Mesendoderm (in vitro differentiated cells): ENCODE results near the gene TACO1.

ENCODE experiments used
- DNase-seq: peaks from one replicate; pipeline ENCODE4 v3.0.0; 2013
- H2AK5ac ChIP-seq: 2 replicates; pipeline ENCODE4 v1.6.1; 2013; ENCODE audit warnings: low read length, inconsistent platforms
- H2BK120ac ChIP-seq: 2 replicates; pipeline ENCODE4 v1.6.1; 2013; ENCODE audit warnings: low read depth, mild to moderate bottlenecking, low read length, moderate library complexity, mixed read lengths
- H2BK15ac ChIP-seq: replicated peaks from 2 replicates; pipeline ENCODE4 v1.6.1; 2013; ENCODE audit warnings: low read depth, mild to moderate bottlenecking, moderate library complexity
- H2BK5ac ChIP-seq: 2 replicates; pipeline ENCODE4 v1.6.1; 2013; ENCODE audit warnings: low read length, inconsistent platforms
- H3K18ac ChIP-seq: 2 replicates; pipeline ENCODE4 v1.6.1; 2013; ENCODE audit warnings: mild to moderate bottlenecking, low read length, mixed read lengths
- H3K23ac ChIP-seq: one replicate; pipeline ENCODE4 v1.6.1; 2013; ENCODE audit warnings: low read length
- H3K27ac ChIP-seq: 2 replicates; pipeline ENCODE4 v1.5.1; 2013; ENCODE audit warnings: low read depth, mild to moderate bottlenecking, inconsistent platforms, low read length, moderate library complexity
- H3K27me3 ChIP-seq: 2 replicates; pipeline ENCODE4 v1.6.1; 2013; ENCODE audit warnings: low read length, control low read depth, mild to moderate bottlenecking, inconsistent platforms; ENCODE audit not compliant: insufficient read depth, poor library complexity
- H3K36me3 ChIP-seq: 2 replicates; pipeline ENCODE4 v1.6.1; 2013; ENCODE audit warnings: low read length, inconsistent platforms; ENCODE audit not compliant: control insufficient read depth, insufficient read depth
- H3K4ac ChIP-seq: one replicate; pipeline ENCODE4 v1.6.1; 2013; ENCODE audit warnings: low read depth, mild to moderate bottlenecking, low read length, moderate library complexity
- H3K4me1 ChIP-seq: 2 replicates; pipeline ENCODE4 v1.6.1; 2013; ENCODE audit warnings: low read depth, low read length, inconsistent platforms; ENCODE audit not compliant: control insufficient read depth
- H3K4me2 ChIP-seq: 2 replicates; pipeline ENCODE4 v1.6.1; 2013; ENCODE audit warnings: low read length
- H3K4me3 ChIP-seq: 2 replicates; pipeline ENCODE4 v1.5.1; 2013; ENCODE audit warnings: mild to moderate bottlenecking, low read length
- H3K56ac ChIP-seq: one replicate; pipeline ENCODE4 v1.6.1; 2013; ENCODE audit warnings: low read length
- H3K79me1 ChIP-seq: 2 replicates; pipeline ENCODE4 v1.6.1; 2013; ENCODE audit warnings: low read length, inconsistent platforms
- H3K79me2 ChIP-seq: 2 replicates; pipeline ENCODE4 v1.6.1; 2013; ENCODE audit warnings: mild to moderate bottlenecking, low read length; ENCODE audit not compliant: control insufficient read depth, insufficient read depth
- H3K9ac ChIP-seq: 2 replicates; pipeline ENCODE4 v1.6.1; 2013; ENCODE audit warnings: low read length, inconsistent platforms
- H4K5ac ChIP-seq: one replicate; pipeline ENCODE4 v1.6.1; 2013; ENCODE audit warnings: low read length
- H4K8ac ChIP-seq: one replicate; pipeline ENCODE4 v1.6.1; 2013; ENCODE audit warnings: low read depth, mild to moderate bottlenecking, control low read depth, low read length, moderate library complexity
- WGBS: extraction: QIAGEN DNeasy Blood & Tissue Kit; methylation state at CpG from one replicate; pipeline ENCODE4 v1.1.7; 2013; ENCODE audit warnings: low lambda C conversion rate, missing lambda C conversion rate; ENCODE audit not compliant: insufficient coverage; ENCODE audit errors: extremely low coverage; 5-methylcytosine and 5-hydroxymethylcytosine counted together

The TACO1 gene

DNA sequence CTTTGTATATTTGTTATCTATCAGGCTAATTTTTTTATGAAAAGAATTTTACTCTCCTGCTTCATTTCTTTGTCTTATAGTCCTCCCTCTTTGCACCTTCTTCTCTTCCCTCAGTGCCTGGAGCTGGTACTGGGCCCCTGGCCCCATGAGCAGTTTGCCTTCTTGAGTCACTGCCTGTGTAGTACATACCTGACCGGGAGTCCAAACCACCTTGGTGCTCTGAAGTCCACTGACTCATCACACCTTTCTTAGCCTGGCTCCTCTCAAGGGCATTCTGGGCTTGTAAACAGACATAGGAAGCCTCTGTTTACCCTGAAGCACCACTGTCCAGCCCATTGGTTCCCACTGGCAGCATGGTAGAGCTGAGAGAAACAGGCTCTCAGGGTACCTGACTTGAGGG lies 11.0 kb upstream of the TACO1 start:
- Histone ChIP-seq H2AK5ac (no peak overlapping the region), H4K8ac (no peak overlapping the region), H3K36me3 (peaks cover 15% of the 10 kb centered on the region), H3K23ac (no peak overlapping the region), H3K4me1 (no peaks in the 10 kb centered on the region), H3K18ac (no peak overlapping the region), H2BK5ac (no peak overlapping the region), H3K27ac (no peak overlapping the region), H3K4ac (no peak overlapping the region), H3K4me2 (no peak overlapping the region), H3K79me1 (no peaks in the 10 kb centered on the region), H2BK120ac (no peak overlapping the region), H3K9ac (no peak overlapping the region), H3K56ac (no peak overlapping the region), H3K4me3 (no peak overlapping the region), H3K79me2 (no peaks in the 10 kb centered on the region), H4K5ac (no peak overlapping the region), H2BK15ac (no peak overlapping the region), H3K27me3 (no peaks in the 10 kb centered on the region)
- no CpG with 5 or more reads among the region's 1 CpG for WGBS
- DNase-seq = no peak

DNA sequence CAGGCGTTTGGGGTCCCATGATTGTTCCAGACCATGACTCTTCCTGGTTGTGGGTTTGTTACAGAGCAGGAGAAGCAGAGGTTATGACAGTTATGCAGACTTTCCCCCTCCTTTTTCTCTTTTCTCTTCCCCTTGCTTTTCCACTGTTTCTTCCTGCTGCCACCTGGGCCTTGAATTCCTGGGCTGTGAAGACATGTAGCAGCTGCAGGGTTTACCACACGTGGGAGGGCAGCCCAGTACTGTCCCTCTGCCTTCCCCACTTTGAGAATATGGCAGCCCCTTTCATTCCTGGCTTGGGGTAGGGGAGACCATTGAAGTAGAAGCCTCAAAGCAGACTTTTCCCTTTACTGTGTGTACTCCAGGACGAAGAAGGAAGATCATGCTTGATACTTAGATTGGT lies 7.9 kb upstream of the TACO1 start:
- Histone ChIP-seq H3K27ac (no peak overlapping the region), H2AK5ac (no peak overlapping the region), H3K4me3 (no peak overlapping the region), H2BK120ac (no peak overlapping the region), H3K18ac (no peak overlapping the region), H2BK15ac (no peak overlapping the region), H3K27me3 (no peaks in the 10 kb centered on the region), H2BK5ac (no peak overlapping the region), H4K8ac (no peak overlapping the region), H3K4ac (no peak overlapping the region), H3K4me2 (no peak overlapping the region), H4K5ac (no peak overlapping the region), H3K79me2 (no peaks in the 10 kb centered on the region), H3K79me1 (no peaks in the 10 kb centered on the region), H3K56ac (no peak overlapping the region), H3K23ac (no peak overlapping the region), H3K9ac (no peak overlapping the region), H3K36me3 (peaks cover 15% of the 10 kb centered on the region), H3K4me1 (no peaks in the 10 kb centered on the region)
- WGBS = no CpG with 5 or more reads among the region's 3 CpGs
- no peak for DNase-seq

DNA sequence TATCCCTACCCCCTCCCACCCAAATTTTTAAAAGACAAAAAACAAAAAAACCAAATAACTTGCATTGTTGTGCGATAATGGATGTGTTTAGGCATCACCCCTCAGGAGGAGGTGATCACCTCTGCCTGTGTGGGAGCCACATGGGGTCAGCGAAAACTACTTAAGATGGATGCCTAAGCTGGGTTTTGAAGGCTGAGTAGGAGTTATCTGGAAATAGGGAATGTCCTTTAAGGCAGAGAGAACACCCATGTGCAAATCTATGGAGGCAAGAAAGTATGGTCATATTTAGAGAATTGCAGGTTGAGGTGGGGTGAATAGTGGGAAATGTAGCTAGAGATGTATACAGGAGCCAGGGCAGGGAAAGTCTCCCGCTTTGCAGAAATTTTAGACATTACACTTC lies 5.6 kb upstream of the TACO1 start:
- H3K56ac ChIP-seq = no peak overlapping the region
- no peak overlapping the region for H2AK5ac ChIP-seq
- no peak overlapping the region for H2BK5ac ChIP-seq
- no peaks in the 10 kb centered on the region for H3K79me1 ChIP-seq
- no peak overlapping the region for H3K18ac ChIP-seq
- H3K9ac ChIP-seq = no peak overlapping the region
- H3K27ac ChIP-seq = no peak overlapping the region
- no peak overlapping the region for H2BK15ac ChIP-seq
- H3K4me1 ChIP-seq = no peaks in the 10 kb centered on the region
- no peak overlapping the region for H3K4me3 ChIP-seq
- no peak overlapping the region for H3K4me2 ChIP-seq
- H3K27me3 ChIP-seq = no peaks in the 10 kb centered on the region
- H4K5ac ChIP-seq = no peak overlapping the region
- H3K23ac ChIP-seq = no peak overlapping the region
- no peak for DNase-seq
- no peaks in the 10 kb centered on the region for H3K79me2 ChIP-seq
- H2BK120ac ChIP-seq = no peak overlapping the region
- H4K8ac ChIP-seq = no peak overlapping the region
- H3K4ac ChIP-seq = no peak overlapping the region
- H3K36me3 ChIP-seq = peaks cover 5% of the 10 kb centered on the region
- WGBS = no CpG with 5 or more reads among the region's 3 CpGs

DNA sequence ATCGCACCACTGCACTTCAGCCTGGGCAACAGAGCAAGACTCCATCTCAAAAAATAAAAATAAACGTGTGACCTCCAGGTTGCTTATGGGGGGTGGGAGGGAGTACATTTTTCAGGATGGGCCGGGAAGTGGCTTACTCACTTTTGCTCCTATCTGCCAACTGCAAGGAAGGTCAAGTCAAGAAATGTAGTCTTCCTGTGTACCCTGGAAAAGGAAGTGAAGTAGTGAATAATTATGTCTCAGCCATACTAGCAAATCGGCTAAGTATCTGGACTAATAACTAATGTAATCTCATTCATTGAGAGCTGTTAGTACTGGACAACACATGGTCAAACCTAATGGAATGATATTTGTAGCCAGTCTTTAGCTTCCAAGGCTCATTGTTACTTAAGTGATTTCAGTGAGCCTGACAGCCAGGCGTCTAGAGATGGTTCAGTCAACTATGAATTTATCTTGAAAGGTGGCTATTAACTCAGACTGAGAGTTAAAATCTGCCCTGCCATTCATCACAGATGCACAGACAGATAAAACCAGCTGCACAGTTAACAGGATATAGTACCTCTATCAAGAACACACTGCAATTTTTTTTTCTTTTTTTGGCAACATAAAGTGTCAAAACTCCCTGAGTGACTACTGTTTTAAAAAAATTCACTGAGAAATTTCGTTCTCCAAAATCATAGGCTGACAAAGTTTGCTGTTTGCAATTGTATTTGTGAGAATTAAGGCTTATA lies 3.7 kb upstream of the TACO1 start:
- Histone ChIP-seq H3K4me3 (no peak overlapping the region), H4K5ac (no peak overlapping the region), H3K79me2 (no peaks in the 10 kb centered on the region), H2BK15ac (no peak overlapping the region), H3K56ac (no peak overlapping the region), H3K4ac (no peak overlapping the region), H3K9ac (no peak overlapping the region), H3K27ac (no peak overlapping the region), H3K4me1 (peaks cover 4% of the 10 kb centered on the region), H3K4me2 (no peak overlapping the region), H2BK5ac (no peak overlapping the region), H3K36me3 (no peaks in the 10 kb centered on the region), H3K27me3 (no peaks in the 10 kb centered on the region), H2BK120ac (no peak overlapping the region), H3K18ac (no peak overlapping the region), H2AK5ac (no peak overlapping the region), H3K79me1 (peaks cover 2% of the 10 kb centered on the region), H3K23ac (no peak overlapping the region), H4K8ac (no peak overlapping the region)
- DNase-seq = no peak
- no CpG with 5 or more reads among the region's 6 CpGs for WGBS

DNA sequence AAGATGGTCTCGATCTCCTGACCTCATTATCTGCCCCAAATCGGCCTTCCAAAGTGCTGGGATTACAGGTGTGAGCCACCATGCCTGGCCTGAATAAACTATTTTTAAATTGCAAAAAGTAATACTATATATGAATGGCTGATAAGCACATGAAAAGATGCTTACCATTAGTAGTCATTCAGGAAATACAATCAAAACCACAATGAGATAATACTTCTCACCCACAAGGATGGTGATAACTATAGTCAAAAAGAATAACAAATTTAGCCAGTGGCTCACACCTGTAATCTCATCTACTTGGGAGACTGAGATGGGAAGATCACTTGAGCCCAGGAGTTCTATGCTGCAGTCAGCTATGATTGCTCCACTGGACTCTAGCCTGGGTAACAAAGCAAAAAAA lies 2.4 kb upstream of the TACO1 start:
- no peaks in the 10 kb centered on the region for H3K27me3 ChIP-seq
- H2BK5ac ChIP-seq = no peak overlapping the region
- H2BK120ac ChIP-seq = no peak overlapping the region
- no peak overlapping the region for H4K5ac ChIP-seq
- no peak overlapping the region for H3K27ac ChIP-seq
- H3K56ac ChIP-seq = no peak overlapping the region
- no peak overlapping the region for H3K4ac ChIP-seq
- H3K23ac ChIP-seq = no peak overlapping the region
- no peak overlapping the region for H4K8ac ChIP-seq
- H3K4me3 ChIP-seq = no peak overlapping the region
- H2AK5ac ChIP-seq = no peak overlapping the region
- no peaks in the 10 kb centered on the region for H3K79me2 ChIP-seq
- WGBS = no CpG with 5 or more reads among the region's 2 CpGs
- peaks cover 4% of the 10 kb centered on the region for H3K4me1 ChIP-seq
- H3K9ac ChIP-seq = no peak overlapping the region
- H3K4me2 ChIP-seq = no peak overlapping the region
- H3K36me3 ChIP-seq = no peaks in the 10 kb centered on the region
- no peak for DNase-seq
- no peak overlapping the region for H3K18ac ChIP-seq
- peaks cover 2% of the 10 kb centered on the region for H3K79me1 ChIP-seq
- no peak overlapping the region for H2BK15ac ChIP-seq
